Stimulated activated CD8-positive, alpha-beta memory T cell treated with anti-CD3 and anti-CD28 coated beads, Interleukin-15, amount 100 ng/mL, for 24 hours (primary cell): ENCODE results near the gene TTC1.
"Not testable (repeated sequence)": the region's sequence is repeated elsewhere in the genome, so short reads cannot be mapped to it uniquely, and the experiment has no call there.

Experiments
- DNase-seq: peaks from one replicate; pipeline ENCODE4 v3.0.0-alpha.2; 2020; ENCODE audit warnings: low read depth

Gene TTC1

DNA sequence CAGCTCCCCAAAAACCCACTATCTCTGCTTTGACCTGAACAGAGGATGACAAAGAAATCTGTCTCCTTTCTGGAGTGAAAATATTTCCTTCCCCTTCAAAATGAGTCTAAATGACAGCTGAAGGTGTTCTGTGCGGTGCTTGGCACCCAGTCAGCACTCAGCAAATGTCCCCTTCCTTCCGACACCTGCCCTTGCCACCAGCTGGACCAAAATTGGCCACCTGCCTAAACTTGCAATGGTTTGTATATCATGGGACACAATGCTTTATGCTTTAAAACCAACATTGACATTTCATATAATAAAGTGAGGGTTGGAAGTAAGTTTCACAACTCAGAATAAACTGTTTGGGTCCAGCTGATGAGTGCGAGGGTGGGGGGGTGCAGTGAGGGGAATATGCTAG is 7.5 kb upstream of the TTC1 start:
- DNase-seq: no peak

DNA sequence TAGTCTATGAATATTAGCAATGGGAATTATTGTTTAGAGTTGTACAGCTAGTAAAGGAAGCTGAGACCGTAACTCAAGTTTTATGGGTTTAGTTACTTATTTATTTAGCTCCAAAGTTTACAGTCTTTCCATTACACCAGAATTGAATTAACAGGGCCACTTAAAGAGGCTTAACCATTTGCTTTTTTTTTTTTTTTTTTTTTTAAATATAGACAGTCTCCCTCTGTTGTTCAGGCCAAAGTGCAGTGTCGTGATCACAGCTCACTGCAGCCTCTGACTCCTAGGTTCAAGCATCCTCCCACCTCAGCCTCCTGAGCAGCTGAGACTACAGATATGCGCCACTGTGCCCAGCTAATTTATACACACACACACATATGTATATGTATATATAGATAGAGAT is 1.4 kb upstream of the TTC1 start:
- DNase-seq: no peak

DNA sequence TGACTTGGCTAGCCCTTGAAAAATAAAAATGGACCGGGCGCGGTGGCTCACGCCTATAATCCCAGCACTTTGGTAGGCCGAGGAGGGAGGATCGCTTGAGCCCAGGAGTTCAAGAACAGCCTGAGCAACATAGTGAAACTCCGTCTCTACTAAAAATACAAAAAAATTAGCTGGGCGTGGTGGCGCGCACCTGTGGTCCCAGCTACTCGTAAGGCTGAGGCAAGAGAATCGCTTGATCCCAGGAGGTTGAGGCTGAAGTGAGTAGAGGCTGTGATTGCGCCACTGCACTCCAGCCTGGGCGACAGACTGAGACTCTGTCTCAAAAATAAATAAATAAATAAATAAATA is 436 bp upstream of the TTC1 start:
- not testable (repeated sequence) for DNase-seq

DNA sequence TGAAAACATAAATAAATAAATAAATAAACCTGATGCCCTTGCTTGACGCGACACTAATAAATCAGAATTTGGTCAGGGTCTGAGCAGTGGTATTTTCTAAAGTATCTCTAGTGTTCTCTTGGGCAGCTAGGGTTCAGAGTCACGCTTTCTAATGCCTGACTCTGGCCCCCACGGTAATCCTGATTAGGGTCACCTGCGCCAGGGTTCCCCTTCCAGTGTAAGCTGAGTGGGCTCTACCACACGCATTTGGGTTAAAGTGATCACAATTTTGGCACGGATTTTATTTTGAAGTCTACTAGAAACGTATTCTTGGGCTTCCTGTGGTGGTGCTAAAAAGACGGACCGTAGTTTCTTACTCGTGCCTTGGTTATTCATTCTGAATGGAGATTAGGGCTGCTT is 651 bp downstream of the TTC1 start:
- no peak for DNase-seq

DNA sequence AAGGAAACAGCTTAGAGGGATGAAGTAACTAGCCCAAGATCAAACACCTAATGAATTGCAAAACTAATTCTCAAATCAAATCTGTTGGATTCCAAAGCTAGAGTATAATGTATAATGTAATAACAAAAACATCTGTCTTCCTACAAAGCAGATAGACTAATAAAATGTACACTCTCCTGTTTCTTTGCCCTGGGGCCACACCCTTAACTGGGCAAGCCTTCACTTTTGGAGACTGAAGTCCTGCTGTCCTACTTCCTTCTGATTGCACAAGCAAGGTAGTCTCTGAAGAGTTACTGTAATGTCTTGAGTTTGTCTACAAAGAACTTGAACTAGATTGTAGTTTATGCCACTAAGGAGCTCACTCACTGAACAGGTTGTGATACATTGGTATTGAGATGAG is 2.5 kb downstream of the TTC1 start:
- no peak for DNase-seq

DNA sequence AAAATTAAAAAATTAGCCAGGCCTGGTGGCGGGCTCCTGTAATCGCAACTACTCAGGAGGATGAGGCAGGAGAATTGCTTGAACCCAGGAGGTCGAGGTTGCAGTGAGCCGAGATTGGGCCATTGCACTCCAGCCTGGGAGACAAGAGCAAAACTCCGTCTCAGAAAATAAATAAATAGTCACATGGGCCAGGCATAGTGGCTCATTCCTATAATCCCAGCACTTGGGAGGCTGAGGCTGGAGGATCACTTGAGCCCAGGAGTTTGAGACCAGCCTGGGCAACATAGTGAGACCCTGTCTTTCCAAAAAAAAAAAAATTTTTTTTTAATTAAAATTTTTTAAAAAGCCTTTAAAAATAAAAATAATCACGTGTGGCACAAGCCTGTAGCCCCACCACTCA is 5.3 kb downstream of the TTC1 start:
- DNase-seq: not testable (repeated sequence)

DNA sequence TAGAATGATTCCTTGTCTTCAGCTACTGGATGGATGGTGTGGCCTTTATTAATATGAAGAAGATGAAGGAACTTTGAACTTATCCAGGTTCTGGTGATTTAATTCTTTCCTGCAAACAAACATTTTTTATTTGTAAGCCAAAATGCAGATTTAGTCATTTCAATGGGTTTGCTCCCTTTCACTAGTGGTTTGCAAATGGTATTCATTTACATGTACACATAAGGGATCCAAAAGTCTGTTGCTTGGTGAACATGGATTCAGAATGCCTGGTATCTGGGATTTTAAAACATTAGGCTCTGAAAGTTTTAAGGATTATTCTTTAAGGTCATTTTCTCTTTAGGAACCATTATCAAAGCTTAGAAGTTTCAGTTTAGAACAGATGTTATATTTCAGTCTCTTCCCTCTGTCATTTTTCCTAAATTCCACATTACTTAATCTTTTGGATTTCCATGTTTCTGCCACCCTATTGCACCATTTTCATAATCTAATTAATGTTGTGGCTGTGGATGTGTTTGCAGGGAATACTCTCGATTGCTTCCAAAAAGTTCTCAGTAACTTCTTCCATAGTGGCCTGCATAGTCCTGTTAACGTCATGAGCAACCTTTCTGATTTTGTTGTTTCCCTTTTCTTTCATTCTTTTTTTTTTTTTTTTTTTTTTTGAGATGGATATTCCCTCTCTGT is 10.1 kb downstream of the TTC1 start:
- no peak for DNase-seq

DNA sequence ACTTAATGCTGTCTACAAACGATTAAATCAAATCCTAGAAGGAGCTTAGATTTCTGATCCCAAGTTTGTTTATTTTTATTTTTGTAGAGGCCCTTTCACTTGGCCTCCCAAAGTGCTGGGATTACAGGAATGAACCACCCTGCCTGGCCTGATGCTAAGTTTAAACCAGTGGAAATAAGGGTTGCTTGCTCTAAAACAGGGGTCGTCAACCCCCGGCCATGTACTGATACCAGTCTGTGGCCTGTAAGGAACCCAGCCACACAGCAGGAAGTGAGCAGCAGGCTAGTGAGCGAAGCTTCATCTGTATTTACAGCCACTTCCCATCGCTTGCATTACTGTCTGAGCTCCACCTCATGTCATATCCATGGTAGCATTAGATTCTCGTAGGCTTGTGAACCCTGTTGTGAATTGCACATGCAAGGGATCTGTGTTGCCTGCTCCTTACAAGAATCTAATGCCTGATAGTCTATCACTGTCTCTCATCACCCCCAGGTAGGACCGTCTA is 11.4 kb downstream of the TTC1 start:
- no peak for DNase-seq

DNA sequence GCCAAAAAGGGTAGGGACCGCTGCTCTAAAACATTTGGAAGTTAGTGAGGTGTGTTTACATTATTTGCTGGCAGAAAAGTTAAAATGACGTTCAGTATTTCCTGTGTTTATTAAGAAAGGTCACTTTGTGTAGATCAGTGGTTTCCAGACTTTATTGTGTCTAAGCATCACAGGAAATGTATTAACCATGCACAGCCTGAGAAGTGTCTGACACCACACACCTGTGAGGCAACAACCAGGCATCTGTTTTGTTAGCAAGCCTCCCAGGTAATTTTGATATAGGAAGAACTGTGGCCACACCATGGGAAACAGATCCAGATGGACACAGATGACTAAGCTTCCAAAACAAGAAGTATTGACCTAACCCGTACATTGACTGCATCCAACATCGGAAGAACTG is 12.0 kb downstream of the TTC1 start:
- DNase-seq: no peak

DNA sequence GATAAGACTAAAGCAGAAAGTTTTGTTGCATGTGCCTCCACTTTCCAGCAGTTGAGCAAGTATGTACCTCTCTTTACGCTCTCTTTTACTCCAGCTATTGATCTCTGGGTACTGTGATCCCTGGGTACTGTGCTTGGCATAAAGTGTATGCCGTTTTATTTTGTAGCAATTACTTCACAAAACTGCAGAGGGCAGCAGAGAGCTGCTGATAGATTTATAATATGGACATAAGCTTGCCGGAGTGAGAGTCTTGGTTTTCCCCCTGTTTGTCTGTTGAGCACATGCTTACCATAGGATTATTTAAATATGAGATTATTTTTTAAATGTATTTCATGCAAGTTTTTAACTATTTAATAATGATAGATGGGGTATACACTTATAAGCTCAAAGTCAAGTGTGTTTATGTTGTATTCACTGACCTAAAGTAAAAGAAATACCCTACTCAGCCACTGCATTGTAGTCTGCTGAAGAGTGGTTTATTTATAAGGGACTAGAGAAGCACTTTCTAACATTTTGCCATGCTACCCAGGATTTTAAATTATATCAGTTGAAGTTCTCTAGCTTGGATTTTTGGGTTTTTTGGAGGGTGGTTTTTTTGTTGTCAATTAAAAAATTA is 13.0 kb downstream of the TTC1 start:
- no peak for DNase-seq

DNA sequence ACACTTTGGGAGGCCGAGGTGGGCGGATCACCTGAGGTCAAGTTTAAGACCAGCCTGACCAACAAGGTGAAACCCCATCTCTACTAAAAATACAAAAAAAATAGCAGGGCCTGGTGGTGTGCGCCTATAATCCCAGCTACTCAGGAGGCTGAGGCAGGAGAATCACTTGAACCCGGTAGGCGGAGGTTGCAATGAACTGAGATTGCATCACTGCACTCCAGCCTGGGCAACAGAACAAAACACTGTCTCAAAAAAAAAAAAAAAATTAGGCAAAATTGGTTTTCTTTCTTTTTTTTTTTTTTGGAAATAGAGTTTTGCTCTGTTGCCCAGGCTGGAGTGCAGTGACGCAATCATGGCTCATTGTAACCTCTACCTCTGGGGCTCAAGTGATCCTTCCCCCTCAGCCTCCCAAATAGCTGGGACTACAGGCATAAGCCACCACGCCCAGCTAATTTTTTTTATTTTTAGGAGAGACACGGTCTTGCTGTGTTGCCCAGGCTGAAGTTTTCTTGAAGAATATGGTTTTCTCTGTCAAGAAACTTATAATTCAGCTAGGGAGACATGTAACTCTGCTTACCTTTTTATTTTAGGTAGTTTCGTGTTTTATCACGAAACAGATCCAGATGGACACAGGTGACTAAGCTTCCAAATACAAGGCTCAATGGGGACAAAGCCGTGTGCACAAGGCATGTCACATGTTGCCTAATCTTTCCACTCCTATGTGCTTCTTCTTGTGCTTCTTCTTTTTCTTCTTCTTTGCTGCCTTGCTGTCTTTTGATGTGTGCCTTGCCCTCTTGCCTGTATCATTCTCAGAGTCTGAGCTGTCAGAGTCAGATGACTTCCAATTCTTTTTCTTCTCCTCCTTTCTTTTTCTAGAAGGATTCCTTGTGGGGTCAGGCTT is 14.3 kb downstream of the TTC1 start:
- DNase-seq: no peak

DNA sequence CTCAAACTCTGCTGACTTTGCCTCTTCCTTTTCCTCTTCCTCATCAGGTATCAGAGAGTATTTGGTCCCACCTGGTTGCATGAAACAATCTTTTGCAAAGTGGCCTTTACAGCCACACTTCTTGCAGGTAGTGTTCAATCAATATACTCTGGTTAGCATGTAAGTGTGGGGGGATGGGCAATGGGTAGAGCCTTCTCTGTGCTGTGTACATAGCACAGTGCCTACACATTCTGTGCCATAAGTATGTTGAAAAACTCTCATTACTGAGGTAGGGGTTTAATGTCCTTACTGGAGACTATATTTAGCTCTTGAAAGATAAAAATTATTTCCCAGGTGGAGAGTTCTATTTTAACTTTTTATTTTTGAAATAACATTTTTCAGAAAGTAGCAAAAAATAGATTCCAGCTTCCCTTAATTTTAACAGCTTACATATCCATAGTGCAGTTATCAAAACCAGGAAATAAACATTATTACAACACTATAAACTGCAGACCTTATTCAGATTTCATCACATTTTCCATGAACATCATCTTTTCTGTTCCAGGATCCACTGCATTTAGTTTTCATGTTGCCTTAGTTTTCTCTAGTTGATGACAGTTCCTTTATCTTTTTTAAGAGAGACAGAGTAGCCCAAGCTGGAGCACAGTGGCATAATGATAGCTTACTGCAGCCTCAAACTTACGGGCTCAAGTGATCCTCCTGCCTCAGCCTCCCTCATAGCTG is 15.1 kb downstream of the TTC1 start:
- no peak for DNase-seq

DNA sequence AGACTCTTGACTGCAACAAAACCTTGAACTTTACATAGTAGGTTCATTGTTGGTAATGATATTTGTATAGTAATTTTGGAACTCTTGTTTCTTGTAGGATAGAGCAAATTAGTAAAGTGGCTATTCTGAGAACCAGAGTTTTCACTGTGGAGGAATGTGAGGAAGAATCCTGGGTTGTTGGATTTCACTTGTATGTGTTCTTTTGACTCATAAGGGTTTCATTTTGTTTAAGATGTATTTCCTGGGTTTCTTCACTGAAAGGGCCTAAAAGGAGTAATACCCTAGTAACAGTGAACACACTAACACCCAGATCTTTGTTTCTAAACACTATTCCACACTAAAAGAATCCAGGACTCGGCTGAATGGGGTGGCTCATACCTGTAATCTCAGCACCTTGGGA is 20.1 kb downstream of the TTC1 start:
- DNase-seq: no peak

DNA sequence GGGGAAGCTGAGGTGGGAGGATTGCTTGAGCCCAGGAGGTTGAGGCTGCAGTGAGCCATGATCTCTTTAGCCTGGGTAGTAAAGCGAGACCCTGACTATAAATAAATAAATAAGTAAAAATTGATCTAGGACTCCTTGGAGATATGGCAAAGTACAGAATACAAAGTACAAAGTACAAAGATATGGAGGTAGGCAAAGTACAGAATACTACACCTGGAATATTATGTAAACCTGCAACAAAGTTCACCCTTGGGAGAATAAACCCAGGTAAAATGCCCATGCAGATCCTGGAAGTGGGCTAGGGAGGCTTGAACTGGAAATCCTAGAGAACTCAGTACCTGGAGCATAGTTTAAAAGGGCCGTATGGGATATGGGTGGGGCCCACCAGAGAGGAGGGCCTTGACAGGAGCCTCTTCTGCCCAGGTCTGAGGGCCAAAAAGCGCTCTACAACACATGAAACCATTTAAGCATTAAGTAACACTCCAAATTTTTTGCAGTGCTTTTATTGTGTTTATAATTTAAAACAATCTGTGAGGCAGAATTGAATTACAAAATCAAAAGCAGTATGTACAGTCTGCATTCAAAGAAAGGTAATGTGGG is 20.7 kb downstream of the TTC1 start:
- DNase-seq: no peak

DNA sequence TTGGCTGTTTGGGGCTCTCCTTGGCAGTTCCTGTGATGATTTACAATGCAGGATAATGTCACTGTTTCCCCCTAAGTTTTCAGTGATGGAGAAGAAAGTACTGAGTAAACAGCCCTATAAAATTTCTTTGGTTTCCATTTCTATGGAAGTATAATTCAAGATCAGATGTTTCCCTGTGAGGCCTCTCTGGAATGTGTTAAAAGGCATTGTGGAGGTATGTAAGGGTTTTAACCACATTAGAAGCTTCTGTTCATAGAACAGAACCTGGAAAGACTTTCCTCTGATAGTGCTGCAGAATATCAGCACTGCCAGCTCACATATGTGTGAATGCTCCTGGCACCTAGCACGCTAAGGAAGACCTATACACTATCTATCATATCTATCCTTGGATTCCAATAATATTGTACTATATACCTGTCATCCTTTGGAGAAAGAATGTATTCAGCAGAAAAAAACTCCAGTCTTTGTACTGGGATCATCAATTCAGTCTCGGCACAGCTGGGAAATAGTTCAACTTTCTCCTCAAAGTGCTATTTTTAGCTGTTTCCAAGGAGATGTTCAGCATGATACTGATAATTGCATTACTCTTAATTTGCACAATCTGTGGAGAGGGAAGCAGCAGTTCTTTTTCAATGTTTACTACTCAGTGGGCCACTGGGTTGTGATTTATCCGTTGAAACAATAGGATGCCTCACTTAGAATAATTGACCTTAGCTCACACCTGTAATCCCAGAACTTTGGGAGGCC is 21.9 kb downstream of the TTC1 start:
- no peak for DNase-seq

DNA sequence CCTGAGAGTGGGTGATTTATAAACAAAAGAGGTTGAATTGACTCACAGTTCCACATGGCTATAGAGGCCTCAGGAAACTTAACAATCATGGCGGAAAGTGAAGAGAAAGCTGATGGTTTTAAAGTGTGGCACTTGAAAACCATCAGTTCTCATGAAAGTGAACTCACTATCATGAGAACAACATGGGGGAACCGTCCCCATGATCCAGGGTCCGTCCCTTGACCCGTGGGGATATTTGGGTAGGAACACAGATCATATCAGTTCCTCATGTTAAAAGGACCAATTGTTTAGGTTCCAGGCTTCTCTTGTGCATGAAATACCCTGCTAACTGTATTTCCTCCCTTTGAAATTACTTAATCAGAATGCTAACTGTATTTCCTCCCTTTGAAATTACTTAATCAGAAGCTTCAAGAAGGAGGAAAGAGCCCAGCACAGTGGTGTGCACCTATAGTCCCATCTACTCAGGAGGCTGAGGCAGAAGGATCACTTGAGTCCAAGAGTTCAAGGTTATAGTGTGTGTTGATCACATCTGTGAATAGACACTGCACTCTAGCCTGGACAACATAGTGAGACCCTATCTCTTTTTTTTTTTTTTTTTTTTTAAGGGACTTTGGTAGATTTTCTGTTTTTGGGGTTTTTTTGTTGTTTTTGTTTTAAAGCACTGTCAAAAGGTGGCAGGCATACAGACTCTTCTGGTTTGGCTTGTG is 24.8 kb downstream of the TTC1 start:
- no peak for DNase-seq

DNA sequence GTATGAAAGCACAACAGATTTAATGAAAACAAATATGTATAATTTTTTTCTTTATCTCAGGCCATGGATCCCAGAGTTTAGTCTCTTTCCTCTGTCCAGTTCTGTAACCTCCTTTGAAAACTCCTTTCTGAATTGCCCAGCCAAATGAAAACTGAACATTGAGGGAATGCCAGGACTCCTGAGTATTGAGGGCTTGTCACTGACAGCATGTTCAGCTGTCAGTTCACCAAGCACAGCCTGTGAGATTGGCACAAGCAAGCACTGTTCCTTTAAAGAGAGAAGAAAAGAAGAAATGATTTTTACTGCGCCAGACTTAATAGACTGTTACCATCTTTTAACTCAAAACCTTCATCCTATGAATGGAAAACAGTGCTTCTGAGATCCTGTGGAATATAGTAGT is 27.3 kb downstream of the TTC1 start:
- DNase-seq: no peak

DNA sequence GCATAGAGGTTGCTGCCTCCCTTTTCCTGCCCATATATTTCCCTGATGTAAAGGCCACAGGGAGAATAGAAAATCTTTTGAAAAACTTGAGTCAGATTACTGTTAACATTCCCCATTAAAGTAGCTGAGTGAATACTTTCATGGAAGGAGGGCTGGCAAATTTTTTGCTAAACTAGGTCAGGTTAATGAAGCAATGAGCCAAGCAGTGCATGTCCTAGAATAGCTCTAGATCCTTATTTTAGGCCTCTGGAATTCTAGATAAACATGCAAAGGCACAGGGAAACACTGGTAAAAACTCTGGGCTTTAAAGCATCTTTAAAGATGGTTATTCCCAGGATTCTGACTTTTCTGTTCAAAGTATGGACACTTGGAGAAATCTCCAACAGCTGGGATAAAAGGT is 27.9 kb downstream of the TTC1 start:
- DNase-seq: no peak

DNA sequence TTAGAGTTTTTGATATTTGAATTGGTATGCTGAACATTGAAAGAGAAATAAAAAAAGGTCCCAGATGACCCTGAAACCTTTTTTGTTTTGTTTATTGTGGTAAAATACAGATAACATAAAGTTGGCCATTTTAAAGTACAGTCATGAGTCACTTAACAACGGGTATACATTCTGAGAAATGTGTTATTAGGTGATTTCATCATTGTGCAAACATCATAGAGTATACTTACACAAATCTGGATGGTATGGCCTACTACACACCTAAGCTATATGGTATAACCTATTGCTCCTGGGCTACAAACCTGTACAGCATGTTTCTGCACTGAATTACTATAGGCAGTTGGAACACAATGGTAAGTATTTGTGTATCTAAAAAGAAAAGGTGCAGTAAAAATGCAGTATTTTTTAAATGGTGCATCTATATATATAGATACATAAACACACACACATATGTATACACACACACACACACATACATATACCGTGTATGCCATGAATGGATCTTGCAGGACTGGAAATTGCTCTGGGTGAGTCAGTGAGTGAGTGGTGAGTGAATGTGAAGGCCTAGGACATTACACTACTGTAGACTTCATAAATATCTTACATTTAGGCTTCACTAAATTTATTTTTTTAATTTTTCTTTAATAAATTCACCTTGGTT is 31.0 kb downstream of the TTC1 start:
- no peak for DNase-seq

DNA sequence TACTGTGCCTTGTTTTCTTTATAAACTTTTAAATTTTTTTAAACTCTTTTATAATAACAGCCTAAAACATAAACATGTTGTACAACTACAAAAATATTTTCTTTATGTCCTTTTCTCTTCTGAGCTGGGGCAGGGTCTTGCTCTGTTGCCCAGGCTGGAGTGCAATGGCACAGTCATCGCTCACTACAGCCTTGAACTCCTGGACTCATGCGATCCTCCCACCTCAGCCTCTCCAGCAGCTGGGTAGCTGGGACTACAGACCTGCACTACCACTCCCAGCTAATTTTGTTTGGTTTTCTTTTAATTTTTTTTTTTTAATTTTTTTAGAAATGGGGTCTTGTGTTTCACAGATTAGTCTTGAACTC is 31.5 kb downstream of the TTC1 start:
- DNase-seq: no peak
